ENCODE measurements around the gene LRPAP1.
"Not testable (repeated sequence)": the region's sequence is repeated elsewhere in the genome, so short reads cannot be mapped to it uniquely, and the experiment has no call there.

LRPAP1 gene

DNA sequence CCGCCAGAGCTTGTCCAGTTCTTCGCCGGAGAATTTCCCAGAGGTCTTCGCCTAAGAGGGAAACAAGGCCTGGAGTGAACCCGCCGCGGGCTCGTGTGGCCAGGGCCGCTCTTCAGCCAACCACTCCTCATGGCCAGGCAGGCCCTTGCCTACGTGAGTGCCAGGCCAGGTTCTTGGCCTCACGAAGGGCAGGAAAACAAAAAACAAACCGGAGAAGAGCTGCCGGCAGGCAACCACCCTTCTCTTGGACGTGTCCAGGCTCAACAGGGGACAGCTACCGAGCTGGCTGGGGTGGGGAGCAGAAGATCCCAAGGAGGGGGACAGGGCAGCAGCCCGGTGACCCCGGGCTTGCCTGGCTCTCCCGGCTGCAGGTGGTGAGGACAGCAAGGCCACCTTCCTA lies 13.3 kb downstream of the LRPAP1 start:
- no peak for DNase-seq (ENCODE audit: low spot score)

DNA sequence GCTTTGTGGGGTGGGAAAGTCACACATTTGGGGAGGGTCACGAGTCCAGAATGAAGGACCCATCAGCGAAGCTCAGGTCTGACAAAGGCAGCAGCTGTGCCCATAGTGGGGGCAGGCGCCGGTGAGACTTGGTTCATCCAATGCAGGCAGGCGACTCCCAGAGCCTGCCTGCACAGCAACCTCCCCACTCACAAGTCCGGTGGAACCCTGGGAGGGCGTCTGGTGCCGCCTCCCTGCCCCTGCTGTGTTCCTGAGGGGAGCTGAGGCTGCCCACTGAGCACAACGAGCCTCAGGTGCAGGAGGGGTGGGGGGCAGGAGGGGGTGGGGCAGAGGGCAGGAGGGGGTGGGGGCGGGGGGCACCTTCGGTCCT lies 13.7 kb downstream of the LRPAP1 start:
- no peak for DNase-seq (ENCODE audit: low spot score)

DNA sequence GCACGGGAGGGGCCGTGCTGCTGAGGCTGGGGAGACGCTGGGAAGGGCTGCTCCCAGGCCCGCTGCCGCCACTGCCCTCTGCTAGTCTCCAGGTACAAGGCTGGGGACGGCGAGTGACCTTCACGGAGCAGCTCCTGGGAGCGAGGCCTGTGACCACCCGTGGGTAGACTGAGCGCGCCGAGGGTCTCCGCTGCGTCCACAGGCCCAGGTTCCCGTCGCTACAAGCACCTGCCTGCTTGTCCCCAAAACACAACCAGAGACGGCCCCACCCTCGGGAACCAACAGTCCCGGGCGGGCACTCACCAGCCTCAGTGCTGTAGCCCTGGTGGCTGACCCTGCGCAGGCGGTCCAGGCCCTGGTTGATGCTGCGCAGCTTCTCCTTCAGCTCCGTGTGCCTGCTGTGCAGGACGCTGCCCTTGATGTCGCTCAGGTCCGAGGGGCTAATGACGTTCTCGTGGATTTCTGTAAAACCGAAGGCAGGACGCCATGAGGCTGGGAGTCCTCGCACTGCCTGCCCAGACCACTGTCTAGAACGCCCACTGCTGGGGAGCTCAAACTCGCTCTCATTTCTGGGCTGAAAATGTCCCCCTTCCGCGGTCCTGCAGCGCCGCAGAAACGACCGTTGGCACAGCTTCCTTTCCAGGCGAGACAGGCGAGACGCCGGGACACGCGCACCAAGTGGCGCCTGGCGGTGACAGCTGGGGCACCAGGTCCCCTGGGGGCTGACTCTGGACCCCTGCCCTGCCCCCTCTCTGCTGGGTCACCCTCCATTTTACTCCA lies 14.3 kb downstream of the LRPAP1 start:
- no peak for DNase-seq (ENCODE audit: low spot score)

DNA sequence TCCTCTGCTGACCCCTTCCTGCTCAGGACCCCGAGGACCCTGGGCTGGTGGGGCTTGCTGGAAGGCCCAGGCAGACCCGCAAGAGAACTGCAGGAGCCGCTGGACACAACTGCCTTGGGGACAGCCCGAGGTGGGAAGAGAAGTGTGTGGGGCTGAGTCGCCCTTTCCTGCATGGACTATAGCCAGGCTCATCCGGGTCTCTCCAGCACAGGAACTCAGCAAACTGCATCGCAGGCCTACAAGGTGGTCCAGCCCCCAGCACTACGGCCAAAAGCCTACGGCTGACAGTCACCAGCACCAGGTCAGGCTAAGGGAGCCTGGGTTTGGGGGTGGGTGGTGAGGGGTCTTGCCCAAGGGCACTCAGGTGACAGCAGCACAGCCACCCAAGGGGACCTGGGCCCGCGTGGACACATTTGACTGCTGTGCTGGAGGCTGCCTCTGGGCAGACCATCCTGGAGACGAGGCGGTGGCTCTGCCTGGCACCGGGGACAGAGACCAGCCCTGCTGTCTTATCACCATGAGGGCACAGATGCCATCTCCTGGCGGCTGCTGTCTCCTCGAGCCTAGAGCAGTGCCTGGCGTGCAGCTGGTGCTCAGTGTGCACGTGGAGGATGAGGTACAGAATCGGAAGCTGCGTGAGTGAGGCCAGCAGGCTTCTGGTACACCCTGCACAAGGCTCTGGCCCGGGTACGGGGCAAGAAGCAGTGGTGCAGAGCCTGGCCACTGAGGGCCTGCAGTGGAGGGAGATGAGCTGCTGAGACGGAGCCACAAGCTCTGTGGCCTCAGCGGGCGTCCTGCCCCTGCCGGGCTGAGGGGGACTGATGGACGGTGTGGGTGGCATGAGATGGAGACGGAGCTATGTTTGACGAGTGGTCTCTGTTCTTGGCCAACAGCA lies 15.1 kb downstream of the LRPAP1 start:
- no peak for DNase-seq (ENCODE audit: low spot score)

DNA sequence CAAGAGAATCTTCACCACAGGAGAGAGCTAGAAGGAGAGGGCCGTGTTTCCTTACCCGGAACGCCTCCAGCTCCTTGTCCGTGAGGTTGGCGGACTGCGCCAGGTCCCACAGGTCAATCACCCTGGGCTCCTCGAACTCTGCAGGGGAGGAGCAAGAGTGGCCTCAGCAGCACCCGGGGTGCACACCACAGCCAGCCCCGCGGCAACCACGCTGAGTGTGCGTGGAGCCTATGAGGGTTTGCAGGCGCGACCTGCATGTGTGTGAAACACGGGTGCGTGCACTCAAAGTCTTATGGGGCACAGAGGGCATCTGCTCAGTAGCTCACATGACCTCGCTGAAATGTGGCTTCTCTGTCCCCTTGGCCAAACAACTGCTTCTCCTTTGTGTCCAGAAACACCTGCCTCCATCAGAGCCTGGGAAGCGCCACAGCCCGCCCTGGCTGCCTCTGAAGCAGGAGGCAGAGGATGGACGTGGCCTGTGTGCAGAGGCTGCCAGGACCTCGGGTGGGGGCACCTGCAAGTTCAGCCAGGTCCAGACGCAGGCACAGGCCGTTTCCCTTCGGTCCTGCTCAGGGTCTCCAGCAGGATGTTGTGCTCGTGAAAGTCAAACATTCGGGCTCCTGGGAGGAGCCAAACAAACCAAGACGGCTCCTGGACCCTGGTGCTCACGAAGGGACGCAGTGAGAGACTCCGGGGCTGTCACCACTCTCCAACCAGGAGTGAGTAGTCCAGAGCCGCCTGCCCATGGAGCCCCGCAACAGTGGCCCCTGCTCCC lies 16.0 kb downstream of the LRPAP1 start:
- no peak for DNase-seq (ENCODE audit: low spot score)

DNA sequence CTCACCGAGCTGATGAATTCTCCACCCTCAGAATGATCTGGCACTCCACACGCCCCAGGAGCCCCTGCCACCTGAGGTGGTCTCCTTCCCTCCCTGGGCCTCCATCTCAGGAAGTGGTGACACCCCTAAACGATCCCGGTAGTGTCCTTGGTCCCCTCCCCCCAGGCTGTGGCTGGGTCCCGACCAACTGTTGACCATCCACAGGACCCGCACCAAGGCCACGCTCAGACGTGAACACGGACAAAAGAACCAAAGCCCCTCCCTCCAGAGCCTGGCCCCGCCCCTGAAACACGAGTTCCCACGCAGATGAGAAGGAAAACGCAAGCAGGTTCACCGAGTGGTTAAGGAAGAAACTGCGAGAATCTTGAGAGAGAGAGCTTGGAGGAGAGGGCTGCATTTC lies 16.6 kb downstream of the LRPAP1 start:
- no peak for DNase-seq (ENCODE audit: low spot score)

DNA sequence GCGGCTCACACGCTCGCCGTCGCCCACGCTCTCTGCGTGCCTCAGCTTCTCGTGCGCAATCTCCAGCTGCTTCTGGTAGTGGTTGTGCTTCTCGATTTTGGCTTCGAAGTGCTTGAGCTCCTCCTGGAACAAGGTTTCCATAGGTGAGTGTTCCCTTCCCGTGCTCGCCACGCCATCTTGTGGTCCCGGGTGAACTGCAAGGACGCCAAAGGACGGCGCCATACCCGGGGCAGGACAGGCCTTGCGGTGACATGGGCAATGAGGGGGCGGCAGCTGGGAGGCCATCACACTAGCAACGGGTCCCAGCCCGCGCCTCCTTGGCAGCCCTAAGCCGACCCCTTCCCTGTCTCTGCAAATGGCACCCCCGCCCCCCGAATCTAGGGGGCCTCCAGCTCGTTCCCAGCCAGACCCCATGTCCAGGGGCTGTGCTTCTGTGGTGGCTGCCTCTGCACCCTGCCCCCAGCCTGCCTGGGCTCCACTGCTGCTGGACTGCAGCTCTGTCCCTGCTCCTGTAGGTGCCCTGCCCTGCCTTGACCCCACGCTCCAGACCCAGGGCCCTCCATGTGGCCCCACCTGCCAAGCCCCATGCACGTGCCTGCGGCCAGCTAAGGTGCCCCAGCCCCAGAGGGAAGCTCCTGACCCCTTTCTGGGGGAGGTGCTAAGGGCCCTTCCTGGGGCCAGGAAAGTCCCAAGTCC lies 17.3 kb downstream of the LRPAP1 start:
- DNase-seq (ENCODE audit: low spot score), result no peak

DNA sequence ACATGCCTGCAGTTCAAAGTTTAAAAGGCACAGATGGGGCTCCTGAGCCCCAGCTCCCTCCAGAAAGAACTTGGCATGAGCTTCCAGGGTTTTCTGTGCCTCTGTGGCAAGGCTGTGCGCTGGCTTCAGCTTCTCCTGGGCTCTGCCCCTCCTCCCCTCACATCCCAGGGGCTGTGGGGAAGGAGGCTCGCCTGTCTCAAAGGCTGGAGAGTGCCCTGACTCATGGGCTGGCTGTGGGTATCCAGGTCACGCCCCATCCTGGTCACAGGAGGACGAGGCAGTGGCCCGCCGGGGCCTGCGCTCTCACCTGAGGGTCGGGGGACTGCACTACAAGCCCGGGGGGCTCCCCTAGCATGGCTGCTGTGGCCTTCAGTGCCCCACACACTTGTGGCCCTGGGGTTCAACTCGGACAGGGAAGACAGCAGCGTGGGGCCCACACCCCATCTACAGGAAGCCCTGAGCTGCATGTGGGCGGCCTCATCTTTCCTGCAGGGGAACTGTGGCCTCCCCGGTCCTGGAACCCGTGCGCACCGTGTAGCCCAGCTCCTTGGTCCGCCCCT lies 17.9 kb downstream of the LRPAP1 start:
- no peak for DNase-seq (ENCODE audit: low spot score)

DNA sequence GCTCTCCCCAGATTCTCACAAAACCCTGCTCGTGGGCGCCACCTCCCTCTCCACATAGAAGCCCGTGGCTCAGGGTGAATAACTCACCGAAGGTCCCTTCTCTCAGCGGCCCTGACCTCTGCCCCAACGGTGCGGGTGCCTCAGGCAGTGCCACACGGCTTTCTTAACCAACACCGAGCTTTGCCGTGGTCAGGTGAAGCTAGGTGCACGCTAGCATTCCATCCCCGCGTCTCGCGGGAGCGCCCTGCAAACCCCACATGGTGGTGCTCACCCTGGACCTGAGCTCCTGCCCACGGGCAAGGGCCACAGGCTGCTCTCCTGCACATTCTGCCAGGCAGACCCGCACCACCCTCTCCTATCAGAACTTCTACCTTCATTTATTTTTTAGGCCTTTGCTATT lies 18.4 kb downstream of the LRPAP1 start:
- no peak for DNase-seq (ENCODE audit: low spot score)

DNA sequence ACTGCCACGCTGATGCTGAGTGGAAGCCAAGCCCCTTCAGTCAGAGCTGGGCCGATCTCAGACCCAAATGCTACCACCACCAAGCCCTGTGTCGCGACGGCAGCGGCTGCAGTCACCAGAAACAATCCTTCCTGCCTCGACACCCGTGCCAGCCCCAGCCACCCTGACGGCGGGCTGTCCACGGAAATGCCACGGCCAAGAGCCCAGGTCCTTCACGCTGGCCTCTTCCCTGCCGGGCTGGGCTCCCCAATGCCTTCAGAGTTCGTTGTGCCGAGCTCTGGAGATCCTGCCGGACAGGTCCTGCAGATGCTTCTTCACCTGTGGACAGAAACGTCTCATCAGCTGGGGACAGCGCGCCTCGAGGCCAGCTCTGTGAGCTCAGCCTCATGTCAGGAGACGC lies 19.5 kb downstream of the LRPAP1 start:
- DNase-seq (ENCODE audit: low spot score), result no peak

DNA sequence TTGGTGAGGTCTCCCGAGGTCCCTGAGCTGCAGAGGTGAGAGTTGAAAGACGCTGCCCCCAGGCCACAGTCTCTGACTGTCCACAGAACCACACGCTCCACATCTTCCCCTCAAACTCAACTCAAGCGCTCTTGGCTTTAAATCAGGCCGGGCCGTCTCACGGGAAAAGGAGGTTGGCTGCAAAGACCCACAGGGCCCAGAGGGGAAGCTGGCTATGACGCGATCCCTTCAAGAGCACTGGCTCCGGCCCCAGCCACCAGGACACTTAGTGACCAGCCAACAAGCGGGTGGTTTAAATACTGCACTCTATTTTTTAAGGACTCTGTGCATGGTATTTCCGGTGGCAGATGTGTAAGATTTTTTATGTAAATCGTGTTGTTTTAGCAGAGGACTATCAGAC lies 19.9 kb downstream of the LRPAP1 start:
- DNase-seq (ENCODE audit: low spot score), result no peak

DNA sequence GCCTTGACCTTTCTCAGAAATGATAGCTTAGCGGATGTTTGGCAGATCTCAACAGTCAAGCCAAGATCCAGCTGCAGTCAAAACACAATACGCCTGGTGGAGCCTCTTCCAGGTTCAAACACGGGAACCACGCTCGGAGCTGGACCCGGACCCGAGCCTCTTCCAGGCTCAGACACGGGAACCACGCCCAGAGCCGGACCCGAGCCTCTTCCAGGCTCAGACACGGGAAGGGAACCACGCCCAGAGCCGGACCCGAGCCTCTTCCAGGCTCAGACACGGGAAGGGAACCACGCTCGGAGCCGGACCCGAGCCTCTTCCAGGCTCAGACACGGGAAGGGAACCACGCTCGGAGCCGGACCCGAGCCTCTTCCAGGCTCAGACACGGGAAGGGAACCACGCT lies 20.6 kb downstream of the LRPAP1 start:
- not testable (repeated sequence) for DNase-seq (ENCODE audit: low spot score)

DNA sequence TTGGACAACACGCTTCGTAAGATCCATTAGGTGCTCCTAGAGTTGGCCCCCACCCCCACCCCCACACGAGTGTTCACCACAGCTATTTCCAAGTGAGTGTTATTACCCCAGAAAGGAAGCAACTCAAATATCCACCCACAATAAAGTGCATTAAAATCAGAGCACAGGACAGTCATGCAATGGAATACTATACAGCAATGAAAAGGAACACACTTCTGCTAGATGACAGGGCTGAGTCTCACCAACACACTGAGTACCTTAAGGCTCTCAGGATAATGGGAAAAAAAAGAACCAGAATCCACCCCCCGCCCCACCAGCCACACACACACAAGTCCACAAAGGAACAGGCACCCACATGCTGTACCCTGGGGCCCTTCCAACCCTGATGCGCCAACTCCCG lies 21.0 kb downstream of the LRPAP1 start:
- DNase-seq (ENCODE audit: low spot score), result no peak

DNA sequence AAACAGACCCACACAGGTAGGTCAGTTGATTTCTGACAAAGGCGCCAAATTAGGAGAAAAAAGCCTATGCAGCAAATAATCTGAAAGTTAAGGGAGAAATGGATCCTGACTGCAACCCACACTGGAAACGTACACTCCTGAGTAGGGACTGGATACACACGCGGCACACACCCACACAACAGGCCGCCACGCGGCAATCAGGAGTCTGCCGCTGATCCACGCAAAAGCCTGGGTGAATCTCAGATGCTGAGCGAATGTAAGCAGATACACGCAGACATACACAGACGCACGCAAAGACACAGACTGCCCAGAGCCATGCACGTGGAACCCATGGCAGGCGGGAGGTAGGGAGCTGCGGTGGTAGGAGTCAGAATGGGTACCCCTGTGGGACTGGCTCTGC lies 21.7 kb downstream of the LRPAP1 start:
- no peak for DNase-seq (ENCODE audit: low spot score)

DNA sequence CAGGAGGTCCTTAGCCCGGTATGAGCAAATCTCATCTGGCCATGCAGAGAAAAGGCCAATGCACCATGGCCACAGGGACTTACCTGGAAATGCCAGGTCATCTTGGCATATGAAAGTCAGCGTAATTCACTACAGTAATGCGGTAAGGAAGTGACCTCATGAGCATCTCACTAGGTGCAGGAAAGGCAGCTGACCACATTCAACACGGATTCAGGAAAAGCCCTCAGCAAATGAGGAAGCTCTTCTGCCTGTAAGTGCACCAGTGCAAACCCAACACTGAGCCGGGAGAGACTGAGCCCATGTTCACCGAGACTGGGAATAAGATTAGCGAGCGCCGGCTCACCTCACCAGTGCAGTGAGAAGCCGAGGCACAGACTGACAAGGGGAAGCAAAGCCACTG lies 23.7 kb downstream of the LRPAP1 start:
- no peak for DNase-seq (ENCODE audit: low spot score)

DNA sequence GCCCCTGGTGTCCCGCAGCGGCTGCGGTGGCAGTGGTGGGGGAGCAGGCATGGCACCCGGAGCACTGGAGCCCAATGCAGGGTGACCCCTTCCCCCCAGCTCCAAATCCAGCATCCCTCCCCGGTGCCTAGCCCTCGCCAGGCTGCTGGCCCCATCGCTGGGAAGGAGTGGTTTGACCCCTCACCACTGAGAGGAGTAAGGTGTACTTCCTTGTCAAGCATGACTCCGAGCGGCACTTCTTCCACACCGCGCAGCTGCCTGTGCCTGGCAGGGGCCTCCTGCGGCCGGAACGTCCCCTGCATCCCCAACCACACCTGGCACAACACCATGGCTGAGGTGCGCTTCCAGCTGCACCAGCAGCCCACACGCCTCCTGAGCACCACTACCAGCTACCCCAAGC lies 27.0 kb downstream of the LRPAP1 start:
- no peak for DNase-seq (ENCODE audit: low spot score)

DNA sequence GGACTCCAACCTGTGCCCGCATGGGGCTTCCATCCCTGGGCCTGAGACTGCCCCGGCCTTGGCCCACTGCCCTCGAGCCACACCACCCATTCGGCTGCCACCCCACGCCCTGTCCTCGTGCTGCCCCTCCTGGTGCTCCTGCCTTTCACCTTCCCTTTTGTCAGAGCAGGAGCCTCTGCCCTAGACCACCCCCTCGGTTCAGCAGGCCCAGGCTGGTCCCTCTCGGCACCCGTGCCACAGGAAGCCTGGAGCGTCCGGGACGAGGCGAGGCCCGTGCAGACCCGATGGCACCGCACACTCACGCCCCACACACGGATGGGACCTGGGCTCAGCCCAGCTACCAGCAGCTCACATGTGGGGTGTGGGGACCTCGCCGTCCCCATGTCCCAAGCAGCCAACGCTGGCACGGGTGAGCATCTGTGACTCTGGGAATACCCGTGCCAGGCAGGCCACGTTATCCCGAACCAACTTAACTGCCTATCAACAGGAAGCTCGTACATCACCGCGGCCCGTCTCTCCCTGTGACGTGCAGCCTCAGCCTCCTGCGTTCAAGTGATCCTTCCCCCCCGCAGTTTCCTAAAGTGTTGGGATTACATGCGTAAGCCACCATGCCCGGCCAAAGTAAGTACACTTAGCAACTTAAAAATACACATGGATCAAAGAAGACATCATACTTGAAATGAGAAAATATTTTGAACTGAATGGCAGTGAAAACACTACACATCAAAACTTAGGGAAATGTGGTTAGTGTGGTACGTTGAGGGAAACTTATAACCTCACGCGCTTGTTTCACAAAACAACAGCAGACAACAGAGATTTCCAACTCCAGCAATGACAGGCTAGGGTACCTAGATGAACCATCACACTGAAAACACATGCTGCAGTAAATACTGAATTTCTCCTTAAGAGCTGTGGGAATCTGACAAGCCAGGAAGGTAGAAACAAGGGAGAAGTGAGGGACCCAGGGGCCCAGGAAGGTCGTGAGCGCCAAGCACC lies 29.0 kb downstream of the LRPAP1 start:
- DNase-seq (ENCODE audit: low spot score), result no peak

DNA sequence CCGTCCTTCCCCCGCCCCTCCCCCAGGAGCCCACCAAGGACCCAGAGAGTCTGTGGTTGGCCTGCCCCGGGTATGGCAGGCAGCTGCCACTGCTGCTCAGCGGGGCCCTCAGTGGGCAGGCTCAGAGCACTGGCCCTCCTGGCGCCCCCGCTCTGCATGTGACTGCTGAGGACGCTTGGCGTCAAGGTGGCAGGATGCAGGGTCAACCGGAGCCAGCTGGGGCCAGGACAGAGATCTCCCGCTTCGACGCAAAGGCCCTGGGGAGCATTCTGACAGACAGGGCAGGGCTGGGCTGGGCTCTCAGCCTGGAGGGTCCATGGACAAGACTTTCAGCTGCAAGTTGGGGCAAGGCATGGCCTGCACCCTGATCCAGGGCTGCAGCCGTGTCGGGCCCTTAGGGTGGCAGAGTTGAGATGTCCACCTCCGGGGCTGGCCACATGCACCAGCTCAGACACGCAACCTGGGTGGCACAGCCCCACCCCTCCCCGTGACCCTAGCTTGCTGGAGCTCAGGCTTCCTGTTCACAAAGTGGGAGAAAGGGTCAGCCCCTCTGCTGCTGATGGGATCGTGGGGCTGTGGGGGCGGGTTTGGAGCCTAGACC lies 30.3 kb downstream of the LRPAP1 start:
- DNase-seq (ENCODE audit: low spot score), result no peak

DNA sequence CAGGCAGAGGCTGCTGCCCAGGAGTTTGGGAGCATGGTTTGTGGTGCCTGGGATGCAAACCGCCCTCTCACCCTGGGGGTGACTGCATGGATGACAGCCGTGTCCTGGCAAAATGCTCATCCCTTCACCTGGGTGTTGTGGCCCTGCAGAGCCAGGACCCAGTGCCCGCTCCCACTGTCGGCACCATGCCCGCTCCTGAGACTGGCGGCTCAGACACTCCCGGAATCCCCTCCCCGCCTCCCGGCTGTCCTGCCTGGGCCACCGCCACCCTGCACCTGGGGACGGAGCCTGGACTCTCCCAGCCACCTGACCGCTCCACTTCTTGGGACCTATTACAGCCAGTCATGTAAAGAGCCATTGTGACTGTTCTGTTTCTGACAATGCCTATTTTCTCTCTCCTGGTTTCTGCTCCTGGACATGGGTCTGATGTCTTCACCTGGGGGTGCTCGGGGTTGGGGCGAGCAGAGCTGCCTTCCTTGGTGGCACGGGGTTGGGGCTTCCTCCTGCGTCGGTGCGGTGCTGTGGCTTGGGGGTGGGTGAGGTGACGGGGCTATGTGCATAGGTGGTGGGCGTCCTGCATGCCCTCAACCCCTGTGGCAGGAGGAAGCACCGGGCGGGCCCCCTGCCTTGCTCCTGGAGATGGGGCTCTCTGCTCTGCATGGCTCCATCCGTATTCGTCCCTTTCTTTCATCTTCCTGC lies 30.9 kb downstream of the LRPAP1 start:
- DNase-seq (ENCODE audit: low spot score), result no peak
